Jurkat, Clone E6-1 (cell line): ENCODE data around the gene TAS2R43. TPM values are rescaled to one million over a fixed set of nuclear protein-coding genes. Genes with fewer than 3 reads are reported as not detected.
"Not testable (repeated sequence)": the region's sequence is repeated elsewhere in the genome, so short reads cannot be mapped to it uniquely, and the experiment has no call there.

Experiments used
- DNase-seq: peaks from one replicate; pipeline ENCODE4 v3.0.0-alpha.2; 2011; ENCODE audit warnings: low read depth, low spot score
- H3K4me3 ChIP-seq: 2 replicates; pipeline ENCODE4 v1.5.1; 2011; ENCODE audit warnings: mild to moderate bottlenecking, low read length, control low read depth, moderate library complexity
- polyA plus RNA-seq: library from polyadenylated mRNA; unstranded; fragments of >200 nt; gene quantifications from one replicate; pipeline ENCODE4 v1.2.1, GENCODE V29; 2012; ENCODE audit warnings: missing spikeins; ENCODE audit not compliant: insufficient read length, insufficient read depth

The TAS2R43 gene, protein sequence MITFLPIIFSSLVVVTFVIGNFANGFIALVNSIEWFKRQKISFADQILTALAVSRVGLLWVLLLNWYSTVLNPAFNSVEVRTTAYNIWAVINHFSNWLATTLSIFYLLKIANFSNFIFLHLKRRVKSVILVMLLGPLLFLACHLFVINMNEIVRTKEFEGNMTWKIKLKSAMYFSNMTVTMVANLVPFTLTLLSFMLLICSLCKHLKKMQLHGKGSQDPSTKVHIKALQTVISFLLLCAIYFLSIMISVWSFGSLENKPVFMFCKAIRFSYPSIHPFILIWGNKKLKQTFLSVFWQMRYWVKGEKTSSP
- not detected for polyA plus RNA-seq

- DNase-seq, result no peak
- no peak within 1 kb of the TSS for H3K4me3 ChIP-seq
These were observed at the start of gene TAS2R43 for GRCh38 chr12:11092128-11092527. Gene TAS2R43 (minus strand): TSS chr12:11092313. CDS start chr12:11092229, 84 bp downstream.

GRCh38 chr12:11136075-11136474 lies 44.0 kb upstream of the TAS2R43 start:
- H3K4me3 ChIP-seq, result no peak overlapping the region
- no peak for DNase-seq

DNA sequence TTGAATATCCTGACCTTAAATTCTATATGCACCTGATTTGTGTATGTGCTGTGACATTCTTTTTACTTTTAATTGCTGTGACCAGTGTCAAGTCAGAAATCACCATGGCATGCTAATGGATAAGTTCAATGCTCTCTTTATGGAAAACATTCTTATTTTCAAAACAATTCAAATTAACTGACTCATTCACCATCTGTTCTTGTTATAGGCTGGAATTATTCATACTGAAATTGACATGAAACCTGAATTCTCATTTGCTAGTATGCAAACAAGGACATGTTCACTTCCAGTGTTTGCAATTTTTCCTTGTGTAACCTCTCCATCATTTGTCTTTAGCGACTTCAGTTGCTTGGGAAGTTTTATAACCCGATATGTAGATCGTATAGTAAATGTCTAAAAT lies 42.2 kb upstream of the TAS2R43 start, which contains the start of gene TAS2R30:
TSS of gene TAS2R30 (minus strand) at position 340 of the 400 bp plus-strand sequence. CDS start 400 bp downstream, outside the sequence.
- DNase-seq, result no peak

GRCh38 chr12:11133816-11134215 lies 41.7 kb upstream of the TAS2R43 start:
- DNase-seq, result no peak

More for the DNA sequence above, 42.2 kb upstream of the TAS2R43 start, which contains the start of gene TAS2R30:
- no peak within 1 kb of the TSS for H3K4me3 ChIP-seq

GRCh38 chr12:11133162-11133561 lies 41.0 kb upstream of the TAS2R43 start:
- no peak for DNase-seq
- no peak overlapping the region for H3K4me3 ChIP-seq

More at GRCh38 chr12:11133816-11134215, 41.7 kb upstream of the TAS2R43 start:
- no peak overlapping the region for H3K4me3 ChIP-seq

- H3K4me3 ChIP-seq, result no peak overlapping the region
- DNase-seq, result no peak
These were observed 38.9 kb upstream of the TAS2R43 start for GRCh38 chr12:11130999-11131398.

DNA sequence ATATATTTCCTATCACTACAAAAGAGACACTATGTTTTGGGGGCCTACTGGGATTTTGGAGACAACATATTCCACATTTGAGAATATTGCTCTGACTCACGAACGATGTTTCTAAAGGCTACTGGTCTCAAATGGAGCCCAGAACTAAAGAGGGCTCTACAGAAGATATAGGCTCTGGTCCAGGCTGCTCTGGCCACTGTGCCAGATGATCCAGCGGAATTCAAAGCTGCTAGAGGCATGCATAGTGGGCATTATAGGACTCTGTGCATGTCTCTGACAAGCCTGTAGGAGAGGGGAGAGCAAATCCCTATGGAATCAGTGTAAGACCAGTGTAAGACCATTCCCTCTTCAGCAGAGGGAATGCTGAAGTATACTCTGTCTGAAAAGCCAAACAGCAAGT lies 38.3 kb upstream of the TAS2R43 start:
- no peak overlapping the region for H3K4me3 ChIP-seq
- DNase-seq, result no peak

DNA sequence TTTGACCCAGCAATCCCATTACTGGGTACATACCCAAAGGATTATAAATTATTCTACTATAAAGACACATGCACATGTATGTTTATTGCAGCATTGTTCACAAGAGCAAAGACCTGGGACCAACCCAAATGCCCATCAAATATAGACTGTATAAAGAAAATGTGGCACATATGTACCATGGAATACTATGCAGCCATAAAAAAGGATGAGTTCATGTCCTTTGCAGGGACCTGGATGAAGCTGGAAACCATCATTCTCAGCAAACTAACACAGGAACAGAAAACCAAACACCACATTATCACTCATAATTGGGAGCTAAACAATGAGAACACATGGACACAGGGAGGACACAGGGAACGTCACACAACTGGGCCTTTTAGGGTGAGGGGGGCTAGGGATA lies 22.0 kb upstream of the TAS2R43 start:
- H3K4me3 ChIP-seq, result not testable (repeated sequence)

GRCh38 chr12:11111213-11111612 lies 19.1 kb upstream of the TAS2R43 start:
- not testable (repeated sequence) for DNase-seq

More for the DNA sequence above, 22.0 kb upstream of the TAS2R43 start:
- not testable (repeated sequence) for DNase-seq

GRCh38 chr12:11108862-11109261 lies 16.7 kb upstream of the TAS2R43 start:
- no peak overlapping the region for H3K4me3 ChIP-seq
- DNase-seq, result no peak

More at GRCh38 chr12:11111213-11111612, 19.1 kb upstream of the TAS2R43 start:
- H3K4me3 ChIP-seq, result not testable (repeated sequence)

- DNase-seq, result no peak
- H3K4me3 ChIP-seq, result no peak overlapping the region
These were observed 15.6 kb upstream of the TAS2R43 start for GRCh38 chr12:11107719-11108118.

- H3K4me3 ChIP-seq, result no peak overlapping the region
- no peak for DNase-seq
These were observed 14.2 kb upstream of the TAS2R43 start for GRCh38 chr12:11106288-11106687.

- H3K4me3 ChIP-seq, result no peak overlapping the region
- no peak for DNase-seq
These were observed 13.4 kb upstream of the TAS2R43 start for GRCh38 chr12:11105546-11105945.

GRCh38 chr12:11094910-11095309 lies 2.8 kb upstream of the TAS2R43 start:
- DNase-seq, H3K4me3 ChIP-seq: not testable (repeated sequence)

- no peak for DNase-seq
- no peak overlapping the region for H3K4me3 ChIP-seq
These were observed 2.9 kb downstream of the TAS2R43 start for GRCh38 chr12:11089246-11089645.

DNA sequence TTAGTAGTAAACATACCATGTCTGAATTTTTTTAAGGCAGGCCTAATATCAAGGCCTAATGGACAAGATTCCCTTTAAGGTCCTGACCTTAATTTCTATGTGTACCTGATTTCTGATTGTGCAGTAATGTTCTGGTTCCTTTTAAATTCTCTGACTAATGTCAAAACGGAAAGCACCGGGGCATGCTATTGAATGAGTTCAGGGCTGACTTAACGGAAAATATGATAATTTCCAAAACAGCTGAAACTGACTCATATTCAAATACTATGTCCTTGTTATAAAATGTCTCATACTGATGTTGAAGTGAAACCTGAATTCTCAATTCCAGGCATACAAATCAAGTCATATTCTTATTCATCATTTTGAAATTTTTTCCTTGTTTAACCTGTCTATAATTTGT lies 6.7 kb downstream of the TAS2R43 start:
- H3K4me3 ChIP-seq, result no peak overlapping the region
- DNase-seq, result no peak

DNA sequence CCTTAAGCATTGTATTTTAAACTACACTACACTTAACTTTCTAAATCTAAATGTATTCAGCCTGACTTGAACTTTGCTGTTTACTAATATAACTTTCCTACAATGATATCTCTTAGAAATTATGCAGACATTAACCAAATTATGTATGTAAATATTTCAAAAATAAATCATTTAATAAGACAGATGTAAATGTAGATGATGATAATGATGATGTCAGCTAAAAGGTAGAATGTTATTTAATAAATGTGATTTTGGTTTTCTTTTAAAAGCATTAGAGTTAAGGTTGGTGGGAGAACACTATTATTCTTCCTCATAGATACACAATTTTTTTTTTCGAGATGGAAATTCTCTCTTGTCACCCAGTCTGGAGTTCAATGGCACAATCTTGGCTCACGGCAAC lies 10.1 kb downstream of the TAS2R43 start:
- no peak for DNase-seq
- H3K4me3 ChIP-seq, result no peak overlapping the region

DNA sequence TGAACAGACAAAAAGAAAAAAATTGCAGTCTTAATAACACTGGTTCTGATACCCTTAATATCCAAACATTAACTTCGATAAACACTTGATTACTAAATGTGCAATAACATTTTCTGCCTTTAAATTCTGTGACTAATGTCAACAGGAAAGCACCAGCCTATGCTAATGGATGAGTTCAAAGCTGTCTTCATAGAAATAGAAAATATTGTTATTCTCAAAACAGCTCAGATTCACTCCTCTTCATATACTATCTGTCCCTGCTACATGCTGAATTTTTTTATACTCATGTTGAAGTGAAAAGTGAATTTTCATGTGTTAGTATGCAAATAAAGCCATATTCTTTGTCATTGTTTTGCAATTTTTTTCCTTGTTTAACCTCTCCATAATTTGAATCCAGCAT lies 13.9 kb downstream of the TAS2R43 start:
- H3K4me3 ChIP-seq, result no peak overlapping the region
- DNase-seq, result no peak

DNA sequence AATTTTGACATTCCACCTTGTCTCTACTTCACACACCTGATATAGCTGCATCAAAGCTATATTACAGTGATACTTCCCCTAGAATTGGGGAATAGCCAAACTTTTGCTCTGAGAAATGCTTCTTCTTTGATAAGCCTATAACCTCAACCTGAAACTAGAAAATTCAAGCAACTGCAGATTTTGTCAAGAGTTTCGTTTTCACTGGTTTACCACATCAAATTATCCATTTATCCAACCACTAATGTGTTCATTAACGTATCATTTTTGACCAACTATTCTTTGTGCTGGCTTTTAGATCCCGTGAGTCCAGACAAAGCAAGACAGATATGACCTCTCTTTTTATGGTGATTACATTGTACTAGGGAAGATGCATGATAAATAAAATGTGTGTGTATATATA lies 16.5 kb downstream of the TAS2R43 start:
- no peak for DNase-seq
- H3K4me3 ChIP-seq, result no peak overlapping the region

- DNase-seq, result no peak
- H3K4me3 ChIP-seq, result no peak overlapping the region
These were observed 20.7 kb downstream of the TAS2R43 start for GRCh38 chr12:11071414-11071813.

- DNase-seq, result no peak
- H3K4me3 ChIP-seq, result no peak overlapping the region
These were observed 21.1 kb downstream of the TAS2R43 start for GRCh38 chr12:11070999-11071398.
